Lung (tissue), 16 donors: Measurements from ENCODE around the gene RAB7B. TPM values are rescaled to one million over a fixed set of nuclear protein-coding genes. Genes with fewer than 3 reads are reported as not detected.
"Not testable (repeated sequence)": the region's sequence is repeated elsewhere in the genome, so short reads cannot be mapped to it uniquely, and the experiment has no call there.

Source experiments
- ATAC-seq: fragments of 200-7000 bp; cut with Tn5 transposase; one replicate; pipeline ENCODE4 v1.9.1; 2020; ENCODE audit warnings: moderate number of reproducible peaks; ENCODE audit not compliant: insufficient read depth, low FRiP score
- DNase-seq, 3 donors: peaks; one replicate each; pipeline ENCODE4 v3.0.0-alpha.2; 2013 to 2017
- H3K27ac ChIP-seq, 2 donors: one replicate each; pipeline ENCODE4 v1.5.1; 2013; ENCODE audit warnings: mild to moderate bottlenecking in 2 of 2, moderate library complexity in 2 of 2, control low read depth in 1 of 2, inconsistent platforms in 1 of 2, low read depth in 1 of 2, low read length in 1 of 2
- H3K27me3 ChIP-seq, 3 donors: one replicate each; pipeline ENCODE4 v1.5.1; 2013; ENCODE audit warnings: low read length in 2 of 3; ENCODE audit not compliant: control insufficient read depth in 3 of 3, insufficient read depth in 3 of 3
- H3K36me3 ChIP-seq, 4 donors: one replicate each; pipeline ENCODE4 v1.5.1; 2013; ENCODE audit warnings: low read length in 4 of 4, mild to moderate bottlenecking in 1 of 4, moderate library complexity in 1 of 4; ENCODE audit not compliant: control insufficient read depth in 4 of 4, insufficient read depth in 4 of 4
- H3K4me1 ChIP-seq, 5 donors: one replicate each; pipeline ENCODE4 v1.5.1; 2013; ENCODE audit warnings: low read length in 5 of 5, mild to moderate bottlenecking in 2 of 5, moderate library complexity in 1 of 5; ENCODE audit not compliant: control insufficient read depth in 5 of 5, insufficient read depth in 5 of 5
- H3K4me3 ChIP-seq: one replicate; pipeline ENCODE4 v1.5.1; 2013; ENCODE audit warnings: mild to moderate bottlenecking, control low read depth, moderate library complexity
- H3K9ac ChIP-seq, 2 donors: one replicate each; pipeline ENCODE4 v1.5.1; 2013; ENCODE audit warnings: low read length in 2 of 2, control low read depth in 1 of 2; ENCODE audit not compliant: insufficient read depth in 1 of 2
- H3K9me3 ChIP-seq, 4 donors: one replicate each; pipeline ENCODE4 v1.5.1; 2013; ENCODE audit warnings: low read length in 3 of 4, mild to moderate bottlenecking in 1 of 4, moderate library complexity in 1 of 4; ENCODE audit not compliant: control insufficient read depth in 4 of 4, insufficient read depth in 3 of 4
- WGBS, 2 donors: extraction: QIAGEN DNeasy Blood & Tissue Kit; methylation state at CpG; one replicate each; pipeline ENCODE4 v1.1.7; 2013; 5-methylcytosine and 5-hydroxymethylcytosine counted together
- long read RNA-seq, 5 donors: transcript quantifications; one replicate each; lab custom pipeline, GENCODE V29; 2026
- polyA plus RNA-seq, 2 donors: library from polyadenylated mRNA; stranded (reverse); fragments of 200-250 nt; gene quantifications; one replicate each; pipeline ENCODE4 v1.2.1, GENCODE V29; 2013
- total RNA-seq, 2 donors: library from RNA; depleted of rRNA in 1 of 2; stranded (reverse); fragments of >200 nt in 1 of 2; gene quantifications; one replicate each; pipeline ENCODE4 v1.2.1, GENCODE V29; 2014 to 2021
- TF ChIP-seq, protein P1 (sequence below): IDR thresholded peaks from 2 replicates; pipeline ENCODE4 v1.5.1; 2012; ENCODE audit warnings: mild to moderate bottlenecking; ENCODE audit errors: control extremely low read depth, extremely low read depth
- donor health status: control.
- donor health status: control.
- donor health status: Bipolar disorder and iron deficiency.
- donor health status: healthy.
- donor health status: DM: yes; HTN: yes; CAD: no.

RAB7B gene, protein sequence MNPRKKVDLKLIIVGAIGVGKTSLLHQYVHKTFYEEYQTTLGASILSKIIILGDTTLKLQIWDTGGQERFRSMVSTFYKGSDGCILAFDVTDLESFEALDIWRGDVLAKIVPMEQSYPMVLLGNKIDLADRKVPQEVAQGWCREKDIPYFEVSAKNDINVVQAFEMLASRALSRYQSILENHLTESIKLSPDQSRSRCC
- total RNA-seq (10 to 100 TPM in 1 of 2 donors, 1 to 10 TPM in 1; 3.6 to 16.2 TPM), polyA plus RNA-seq (1 to 10 TPM; 3.4 to 5.3 TPM)
- long read RNA-seq, donor 1: 0 reads
- long read RNA-seq, donor 2: 0 reads
- long read RNA-seq, donor 3, partial matches to known transcripts: 0 of 1 reads
- long read RNA-seq, donor 3, other reads (novel, unspliced or antisense): 0 of 1 reads
- long read RNA-seq, donor 4: 0 reads
- long read RNA-seq, donor 5: 0 reads

DNA sequence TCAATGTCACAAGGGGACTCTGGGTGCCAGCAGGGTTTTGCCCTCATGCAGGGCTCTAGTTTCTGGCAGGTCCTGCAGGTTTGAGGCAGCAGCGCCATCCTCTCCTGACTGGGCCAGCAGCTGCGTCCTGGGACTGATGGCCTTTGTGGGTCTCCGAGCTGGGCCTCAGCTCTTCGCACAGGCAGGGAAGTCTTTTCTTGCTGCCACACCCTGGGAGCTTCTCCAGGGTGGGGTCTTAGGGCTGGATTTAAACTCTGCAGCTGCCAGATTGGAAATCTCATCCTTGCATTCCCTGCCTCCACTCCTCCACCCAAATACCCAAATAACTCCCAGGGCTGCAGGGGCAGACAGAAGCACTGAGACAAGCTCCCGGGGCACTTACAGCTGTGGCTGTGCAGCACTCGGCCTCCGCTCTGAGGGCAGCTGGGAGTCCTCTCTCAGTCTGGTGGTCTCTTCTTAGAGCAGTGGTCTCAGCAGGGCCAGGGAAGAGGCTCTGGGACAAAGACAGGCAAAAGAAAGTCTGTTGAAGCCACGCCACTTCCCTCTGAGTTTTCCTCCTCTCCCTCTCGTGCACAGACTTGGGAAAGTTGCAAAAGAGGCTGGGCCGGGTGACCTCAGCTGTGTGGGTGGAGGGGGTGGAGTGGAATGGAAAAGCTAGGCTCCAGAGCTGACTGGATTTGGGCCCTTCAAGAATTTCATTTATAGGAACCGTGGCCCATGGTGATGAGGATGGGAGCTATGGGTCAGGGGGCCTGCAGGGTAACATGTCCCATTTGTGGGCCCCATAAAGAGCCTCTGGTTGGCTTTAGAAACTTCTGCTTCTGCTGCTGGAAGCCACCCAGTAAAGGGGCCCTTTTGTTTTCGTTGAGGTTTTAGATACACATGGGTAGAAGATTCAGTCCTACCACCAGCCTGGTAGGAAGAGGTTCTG lies at the start of gene RAB7B:
Gene RAB7B (minus strand): TSS at position 525 of the 931 bp plus-strand sequence. CDS start 9,260 bp downstream, outside the sequence.
- H3K4me1 ChIP-seq: peaks cover 0 to 23% (median 6%) of the 10 kb centered on the region in 5 donors
- DNase-seq: peak; percentile 54 to 83 (median 71)
- H3K4me3 ChIP-seq: no peak within 1 kb of the TSS
- no peaks in the 10 kb centered on the region for H3K36me3 ChIP-seq
- no peaks in the 10 kb centered on the region for H3K27me3 ChIP-seq
- no peak within 1 kb of the TSS for H3K9ac ChIP-seq
- 33 to 40% methylated on average over 12 of the region's 12 CpGs for WGBS, 2 donors
- ATAC-seq: peak; percentile 36
- TF ChIP-seq, protein P1, sequence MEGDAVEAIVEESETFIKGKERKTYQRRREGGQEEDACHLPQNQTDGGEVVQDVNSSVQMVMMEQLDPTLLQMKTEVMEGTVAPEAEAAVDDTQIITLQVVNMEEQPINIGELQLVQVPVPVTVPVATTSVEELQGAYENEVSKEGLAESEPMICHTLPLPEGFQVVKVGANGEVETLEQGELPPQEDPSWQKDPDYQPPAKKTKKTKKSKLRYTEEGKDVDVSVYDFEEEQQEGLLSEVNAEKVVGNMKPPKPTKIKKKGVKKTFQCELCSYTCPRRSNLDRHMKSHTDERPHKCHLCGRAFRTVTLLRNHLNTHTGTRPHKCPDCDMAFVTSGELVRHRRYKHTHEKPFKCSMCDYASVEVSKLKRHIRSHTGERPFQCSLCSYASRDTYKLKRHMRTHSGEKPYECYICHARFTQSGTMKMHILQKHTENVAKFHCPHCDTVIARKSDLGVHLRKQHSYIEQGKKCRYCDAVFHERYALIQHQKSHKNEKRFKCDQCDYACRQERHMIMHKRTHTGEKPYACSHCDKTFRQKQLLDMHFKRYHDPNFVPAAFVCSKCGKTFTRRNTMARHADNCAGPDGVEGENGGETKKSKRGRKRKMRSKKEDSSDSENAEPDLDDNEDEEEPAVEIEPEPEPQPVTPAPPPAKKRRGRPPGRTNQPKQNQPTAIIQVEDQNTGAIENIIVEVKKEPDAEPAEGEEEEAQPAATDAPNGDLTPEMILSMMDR: no peak
- H3K9me3 ChIP-seq: no peaks in the 10 kb centered on the region
- H3K27ac ChIP-seq: peak within 1 kb of the TSS in 1 of 2 donors; percentile 80

DNA sequence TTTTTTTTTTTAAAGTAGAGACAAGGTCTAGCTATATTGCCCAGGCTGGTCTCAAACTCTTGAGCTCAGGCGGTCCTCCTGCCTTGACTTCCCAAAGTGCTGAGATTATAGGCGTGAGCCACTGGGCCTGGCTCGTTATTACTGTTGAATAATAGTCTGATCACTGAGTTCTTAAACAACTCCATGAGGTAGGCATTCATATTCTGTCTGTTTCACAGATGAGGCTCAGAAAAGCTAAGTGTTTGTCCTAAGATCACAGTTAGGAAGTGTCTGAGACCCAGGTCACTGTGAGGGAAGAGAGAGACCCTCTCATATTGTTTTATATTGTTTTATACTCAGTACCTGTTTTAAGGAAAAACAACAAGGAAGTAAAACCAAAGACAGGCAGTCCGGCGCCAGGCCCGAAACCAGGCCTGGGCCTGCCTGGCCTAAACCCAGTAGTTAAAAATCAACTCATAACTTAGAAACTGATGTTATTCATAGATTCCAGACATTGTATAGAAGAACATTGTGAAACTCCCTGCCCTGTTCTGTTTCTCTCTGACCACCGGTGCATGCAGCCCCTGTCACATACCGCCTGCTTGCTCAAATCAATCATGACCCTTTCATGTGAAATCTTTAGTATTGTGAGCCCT lies 49.2 kb upstream of the RAB7B start:
- H3K9me3 ChIP-seq, H3K27me3 ChIP-seq, H3K4me3 ChIP-seq, DNase-seq, ATAC-seq, H3K9ac ChIP-seq, H3K27ac ChIP-seq, H3K4me1 ChIP-seq, H3K36me3 ChIP-seq: not testable (repeated sequence)
- WGBS, 2 donors: 94 to 97% methylated on average over 3 to 6 of the region's 8 CpGs

DNA sequence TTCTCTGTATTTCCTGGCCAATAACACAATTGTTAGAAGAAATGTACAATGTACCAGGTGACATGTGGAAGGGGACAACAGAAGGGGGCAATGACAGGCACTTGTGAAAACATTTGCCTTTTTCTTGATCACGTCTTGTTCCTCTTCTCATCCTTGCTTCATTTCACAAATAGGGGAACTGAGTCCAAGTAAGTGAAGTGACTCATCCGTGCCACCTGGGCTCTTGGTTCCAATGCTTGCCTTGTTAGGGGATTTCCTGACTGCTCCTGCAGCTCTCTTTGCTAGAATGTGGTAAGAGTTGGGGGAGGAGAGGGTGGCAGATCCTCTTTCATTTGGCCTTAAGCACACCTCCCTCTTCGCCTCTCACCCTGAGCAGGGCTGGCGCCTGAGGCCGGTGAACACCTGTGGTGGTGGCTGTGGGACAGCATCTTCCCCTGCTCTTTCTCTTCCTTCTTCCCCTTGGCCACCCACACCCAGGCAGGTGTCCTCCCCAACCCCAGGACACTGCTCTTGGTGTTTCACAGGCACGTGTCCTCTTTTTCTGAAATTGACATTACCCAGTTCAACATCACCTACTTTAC lies 47.5 kb upstream of the RAB7B start:
- ATAC-seq (peak; percentile 53), DNase-seq (peak in 1 of 3 donors; percentile 5)
- 33 to 54% methylated on average over 6 of the region's 6 CpGs for WGBS, 2 donors

More for the DNA sequence above, 47.5 kb upstream of the RAB7B start:
- Histone ChIP-seq H3K4me3 (no peak overlapping the region), H3K9me3 (no peaks in the 10 kb centered on the region), H3K36me3 (no peaks in the 10 kb centered on the region), H3K9ac (no peak overlapping the region), H3K27me3 (peaks cover 0 to 2% (median 0%) of the 10 kb centered on the region in 3 donors), H3K27ac (no peak overlapping the region), H3K4me1 (no peaks in the 10 kb centered on the region)
- TF ChIP-seq, protein P1: no peak
